GM21576 (cell line): ENCODE measurements around the gene DIDO1.
A peak's percentile ranks its signal among the peaks of the same experiment; 100 is the strongest.
"Not testable (repeated sequence)": the region's sequence is repeated elsewhere in the genome, so short reads cannot be mapped to it uniquely, and the experiment has no call there.

ENCODE experiments used
- ATAC-seq: cut with Tn5 transposase; IDR thresholded peaks from one replicate; pipeline ENCODE4 v1.9.1; 2021; ENCODE audit warnings: mild to moderate bottlenecking, moderate library complexity; ENCODE audit not compliant: unreplicated experiment

Gene DIDO1

GRCh38 chr20:62962891-62963613 is 36.7 kb upstream of the DIDO1 start:
- no peak for ATAC-seq

GRCh38 chr20:62962221-62962879 is 36.0 kb upstream of the DIDO1 start:
- no peak for ATAC-seq

GRCh38 chr20:62961799-62962198 is 35.5 kb upstream of the DIDO1 start:
- ATAC-seq, result no peak

- no peak for ATAC-seq
Observed at GRCh38 chr20:62961310-62961783, 35.0 kb upstream of the DIDO1 start.

GRCh38 chr20:62960446-62961309 is 34.4 kb upstream of the DIDO1 start:
- not testable (repeated sequence) for ATAC-seq

GRCh38 chr20:62959998-62960436 is 33.7 kb upstream of the DIDO1 start:
- no peak for ATAC-seq

- ATAC-seq, result no peak
Observed at GRCh38 chr20:62959101-62959971, 33.0 kb upstream of the DIDO1 start.

GRCh38 chr20:62958388-62959100 is 32.2 kb upstream of the DIDO1 start:
- no peak for ATAC-seq

GRCh38 chr20:62957136-62958117 is 31.1 kb upstream of the DIDO1 start:
- ATAC-seq, result no peak

- no peak for ATAC-seq
Observed at GRCh38 chr20:62956387-62957135, 30.3 kb upstream of the DIDO1 start.

- ATAC-seq, result no peak
Observed at GRCh38 chr20:62955519-62956386, 29.4 kb upstream of the DIDO1 start.

- peak; percentile 69 for ATAC-seq
Observed at GRCh38 chr20:62953839-62954703, 27.8 kb upstream of the DIDO1 start.

GRCh38 chr20:62952968-62953838 is 26.9 kb upstream of the DIDO1 start:
- peak; percentile 3 for ATAC-seq

- ATAC-seq, result peak; percentile 48
Observed at GRCh38 chr20:62952373-62952967, 26.2 kb upstream of the DIDO1 start, which contains the start of gene SLC17A9. SLC17A9 (plus strand) TSS chr20:62952709; CDS start chr20:62952831, 122 bp downstream.
